Activated T-cell treated with anti-CD3 and anti-CD28 coated beads for 48 hours (primary cell): ENCODE data around the gene PHPT1.
A peak's percentile ranks its signal among the peaks of the same experiment; 100 is the strongest.

ENCODE experiments used
- DNase-seq: peaks from one replicate; pipeline ENCODE4 v3.0.0-alpha.2; 2020; ENCODE audit warnings: low read depth

Gene PHPT1

GRCh38 chr9:136848393-136849037 lies 694 bp upstream of the PHPT1 start:
- DNase-seq, result peak; percentile 39

GRCh38 chr9:136849960-136850865 lies 1.0 kb downstream of the PHPT1 start:
- DNase-seq, result no peak

- DNase-seq, result no peak
Observed at GRCh38 chr9:136850866-136851775, 1.9 kb downstream of the PHPT1 start.

- no peak for DNase-seq
Observed at GRCh38 chr9:136851941-136852663, 2.9 kb downstream of the PHPT1 start, which contains the start of gene MAMDC4. MAMDC4 (plus strand) TSS chr9:136852346; CDS start chr9:136852417, 71 bp downstream.

- DNase-seq, result no peak
Observed at GRCh38 chr9:136852664-136853595, 3.7 kb downstream of the PHPT1 start.

- no peak for DNase-seq
Observed at GRCh38 chr9:136853596-136854112, 4.4 kb downstream of the PHPT1 start.

GRCh38 chr9:136854113-136854841 lies 5.1 kb downstream of the PHPT1 start:
- DNase-seq, result no peak

GRCh38 chr9:136854842-136855460 lies 5.7 kb downstream of the PHPT1 start:
- no peak for DNase-seq

GRCh38 chr9:136855461-136856078 lies 6.4 kb downstream of the PHPT1 start:
- no peak for DNase-seq

GRCh38 chr9:136856079-136856476 lies 6.9 kb downstream of the PHPT1 start:
- no peak for DNase-seq

- DNase-seq, result no peak
Observed at GRCh38 chr9:136856541-136857141, 7.4 kb downstream of the PHPT1 start.

GRCh38 chr9:136857166-136857565 lies 8.0 kb downstream of the PHPT1 start:
- no peak for DNase-seq

GRCh38 chr9:136857581-136858412 lies 8.6 kb downstream of the PHPT1 start:
- no peak for DNase-seq

GRCh38 chr9:136858452-136858843 lies 9.2 kb downstream of the PHPT1 start:
- DNase-seq, result no peak

GRCh38 chr9:136858844-136859757 lies 9.9 kb downstream of the PHPT1 start:
- no peak for DNase-seq

GRCh38 chr9:136860529-136860928 lies 11.3 kb downstream of the PHPT1 start:
- no peak for DNase-seq
